GM21390 (cell line): ENCODE results near the gene MMP25.

Experiments
- ATAC-seq: cut with Tn5 transposase; IDR thresholded peaks from one replicate; pipeline ENCODE4 v1.9.1; 2021; ENCODE audit not compliant: unreplicated experiment

MMP25 gene

DNA sequence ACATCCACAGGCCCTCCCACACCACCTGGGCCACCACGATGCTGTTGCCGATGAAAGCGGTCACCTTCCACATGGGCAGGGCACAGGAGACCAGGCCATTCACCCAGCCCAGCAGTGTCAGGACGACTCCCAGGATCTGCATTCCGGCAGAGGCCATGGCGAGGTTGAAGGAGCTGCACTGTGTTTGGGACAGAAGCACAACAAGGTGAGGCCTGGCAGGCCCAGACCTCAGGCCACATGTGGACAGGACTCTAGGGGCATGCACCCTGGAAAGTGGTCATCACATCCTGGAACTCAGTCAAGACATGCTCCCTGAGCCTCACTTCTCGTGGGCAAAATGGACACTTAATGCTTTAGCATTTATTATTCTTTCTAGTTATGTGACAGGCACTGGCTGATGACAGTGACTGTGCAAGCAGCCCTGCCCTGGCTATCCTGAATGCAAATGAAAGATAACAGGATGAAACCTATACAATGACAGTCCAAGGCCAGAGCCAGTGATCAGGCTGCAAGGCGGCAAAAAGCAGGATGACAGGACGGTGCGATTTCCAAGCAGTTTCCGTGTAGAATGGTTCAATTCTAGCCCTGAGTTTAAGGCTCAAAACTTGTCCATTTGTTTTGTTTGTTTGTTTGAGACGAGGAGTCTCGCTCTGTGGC, 30.4 kb upstream of the MMP25 start:
- no peak for ATAC-seq

DNA sequence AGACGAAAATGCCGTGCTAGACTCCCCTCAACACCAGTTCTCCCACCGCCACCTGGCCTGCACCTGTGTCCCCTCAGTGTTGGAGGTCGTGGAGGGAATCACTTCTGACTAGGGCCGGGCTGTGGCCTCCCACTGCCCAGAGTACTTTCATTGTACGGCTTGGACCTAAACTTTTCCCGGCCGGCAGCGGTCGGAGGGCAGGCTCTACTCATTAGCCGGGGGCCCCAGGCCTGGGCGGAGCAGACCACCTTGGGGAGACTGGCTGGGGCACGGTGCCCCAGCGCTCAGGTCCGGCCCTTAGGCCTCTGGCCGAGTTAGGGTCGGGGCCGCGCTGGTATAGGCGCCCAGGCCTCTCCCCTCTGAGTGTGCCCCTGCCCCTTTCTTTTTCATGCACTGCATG, 29.0 kb upstream of the MMP25 start:
- no peak for ATAC-seq

DNA sequence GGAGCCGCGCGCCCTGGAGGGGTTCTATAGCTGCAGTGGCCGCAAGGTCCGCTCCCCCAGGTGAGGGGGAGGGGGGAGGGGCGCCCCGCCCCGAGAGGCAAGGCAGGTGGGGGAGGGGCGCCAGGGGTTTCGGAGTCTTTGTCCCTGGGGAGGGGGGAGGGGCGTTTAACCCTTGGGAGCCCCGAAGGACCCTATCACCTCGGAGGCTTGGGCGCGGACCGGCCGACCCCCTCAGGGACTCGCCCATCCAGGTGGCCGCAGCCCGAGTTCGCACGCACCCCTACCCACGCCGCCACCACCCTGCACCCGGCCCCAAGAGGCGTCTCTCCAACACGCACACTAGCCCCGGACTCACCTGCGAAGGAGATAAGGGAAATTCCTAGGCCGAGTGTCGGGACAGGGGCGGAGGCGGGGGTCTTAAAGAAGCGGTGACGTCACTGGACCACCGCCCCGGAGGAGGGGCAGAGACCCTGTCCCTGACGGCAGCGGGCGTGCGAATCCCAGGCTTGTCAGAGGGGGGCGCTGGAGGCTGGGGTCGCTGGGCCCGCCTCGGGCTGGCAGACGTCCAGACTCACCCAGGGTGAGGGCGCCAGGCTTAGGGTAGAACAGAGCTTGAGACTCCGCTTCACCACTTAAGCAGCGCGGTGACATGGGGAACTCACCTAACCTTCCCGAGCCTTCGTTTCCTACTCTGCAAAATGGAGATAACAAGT, 28.4 kb upstream of the MMP25 start, which contains the start of gene CLDN6:
TSS of gene CLDN6 (minus strand) at position 390 of the 713 bp plus-strand sequence. CDS start 2,162 bp downstream, outside the sequence.
- ATAC-seq: no peak

DNA sequence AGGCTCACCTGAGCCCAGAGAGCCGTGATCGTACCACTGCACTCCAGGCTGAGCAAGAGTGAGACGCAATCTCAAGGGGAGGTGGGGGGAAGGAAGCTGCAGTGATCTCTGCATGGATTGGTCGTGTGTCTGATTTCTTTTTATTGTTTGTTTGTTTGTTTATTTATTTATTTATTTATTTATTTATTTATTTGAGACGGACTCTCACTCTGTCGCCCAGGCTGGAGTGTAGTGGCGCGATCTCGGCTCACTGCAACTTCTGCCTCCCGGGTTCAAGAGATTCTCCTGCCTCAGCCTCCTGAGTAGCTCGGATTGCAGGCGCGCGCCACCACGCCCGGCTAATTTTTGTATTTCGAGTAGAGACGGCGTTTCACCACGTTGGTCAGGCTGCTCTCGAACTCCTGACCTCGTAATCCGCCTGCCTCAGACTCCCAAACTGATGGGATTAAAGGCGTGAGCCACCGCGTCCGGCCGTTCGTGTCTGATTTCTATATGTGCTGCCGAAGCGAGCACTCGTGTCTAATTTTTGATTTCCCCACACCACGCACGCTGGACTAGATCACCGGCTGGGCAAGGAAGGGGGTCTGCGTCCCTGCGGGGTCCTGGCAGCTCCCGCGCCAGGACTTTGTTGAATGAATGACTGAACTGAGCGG, 26.6 kb upstream of the MMP25 start:
- no peak for ATAC-seq

DNA sequence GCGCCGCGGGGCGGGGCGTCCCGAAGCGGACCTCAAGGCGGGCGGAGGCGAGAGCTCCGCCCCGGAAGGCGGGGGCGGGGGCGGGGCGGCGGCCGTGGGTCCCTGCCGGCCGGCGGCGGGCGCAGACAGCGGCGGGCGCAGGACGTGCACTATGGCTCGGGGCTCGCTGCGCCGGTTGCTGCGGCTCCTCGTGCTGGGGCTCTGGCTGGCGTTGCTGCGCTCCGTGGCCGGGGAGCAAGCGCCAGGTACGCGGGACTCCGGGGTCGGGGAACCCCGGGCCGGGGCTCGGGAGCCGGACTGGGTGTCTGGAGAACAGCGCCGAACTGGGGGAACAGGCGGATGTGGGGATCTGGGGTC, 26.1 kb upstream of the MMP25 start, which contains the start of gene TNFRSF12A:
TSS of gene TNFRSF12A (plus strand) at position 122 of the 357 bp plus-strand sequence. CDS start at position 152, 30 bp downstream.
- ATAC-seq: no peak

DNA sequence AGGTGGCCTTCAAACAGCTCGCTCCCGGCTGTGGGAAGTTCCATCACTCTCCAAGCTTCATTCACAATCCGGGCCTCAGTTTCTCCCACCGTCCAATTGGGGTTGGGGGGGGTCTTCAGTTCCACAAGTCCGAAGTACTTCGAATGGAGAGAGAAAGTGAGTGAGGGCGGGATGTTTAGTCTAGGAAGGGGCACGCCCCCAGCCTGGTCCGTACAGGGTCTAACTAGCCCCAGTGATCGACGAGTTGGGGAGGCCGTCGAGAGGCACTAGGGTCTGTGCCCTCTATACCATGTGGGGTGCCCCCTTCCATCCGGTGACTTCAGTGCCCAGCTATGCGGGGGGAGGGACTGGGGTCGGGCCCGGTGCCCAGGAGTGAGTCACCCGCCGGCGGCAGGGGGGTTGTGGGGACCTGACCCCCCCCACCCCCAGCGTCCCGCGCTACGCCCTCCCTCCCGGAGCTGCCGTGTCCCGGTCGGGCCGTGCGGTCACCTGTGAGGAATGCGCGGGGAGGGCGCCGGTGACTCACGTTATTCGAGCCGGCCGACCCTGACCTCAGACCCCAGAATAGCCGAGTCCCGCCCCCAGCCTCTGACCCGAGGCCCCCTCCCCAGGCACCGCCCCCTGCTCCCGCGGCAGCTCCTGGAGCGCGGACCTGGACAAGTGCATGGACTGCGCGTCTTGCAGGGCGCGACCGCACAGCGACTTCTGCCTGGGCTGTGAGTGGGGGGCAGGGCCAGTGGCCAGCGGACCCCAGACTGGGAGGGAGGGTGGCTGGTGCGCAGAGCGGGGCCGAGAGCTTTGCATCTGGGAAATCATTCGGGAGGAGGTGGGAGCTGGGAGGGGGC, 25.5 kb upstream of the MMP25 start:
- no peak for ATAC-seq

DNA sequence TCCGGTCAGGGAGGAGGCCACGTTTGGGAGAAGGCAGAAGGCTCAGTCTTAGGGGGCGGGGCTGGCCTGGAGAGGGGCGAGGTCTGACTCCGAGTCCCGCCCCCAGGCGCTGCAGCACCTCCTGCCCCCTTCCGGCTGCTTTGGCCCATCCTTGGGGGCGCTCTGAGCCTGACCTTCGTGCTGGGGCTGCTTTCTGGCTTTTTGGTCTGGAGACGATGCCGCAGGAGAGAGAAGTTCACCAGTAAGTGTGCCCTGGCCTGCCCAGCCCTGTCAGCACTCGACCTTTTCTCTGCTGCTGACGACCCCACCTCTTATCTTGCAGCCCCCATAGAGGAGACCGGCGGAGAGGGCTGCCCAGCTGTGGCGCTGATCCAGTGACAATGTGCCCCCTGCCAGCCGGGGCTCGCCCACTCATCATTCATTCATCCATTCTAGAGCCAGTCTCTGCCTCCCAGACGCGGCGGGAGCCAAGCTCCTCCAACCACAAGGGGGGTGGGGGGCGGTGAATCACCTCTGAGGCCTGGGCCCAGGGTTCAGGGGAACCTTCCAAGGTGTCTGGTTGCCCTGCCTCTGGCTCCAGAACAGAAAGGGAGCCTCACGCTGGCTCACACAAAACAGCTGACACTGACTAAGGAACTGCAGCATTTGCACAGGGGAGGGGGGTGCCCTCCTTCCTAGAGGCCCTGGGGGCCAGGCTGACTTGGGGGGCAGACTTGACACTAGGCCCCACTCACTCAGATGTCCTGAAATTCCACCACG, 24.7 kb upstream of the MMP25 start:
- no peak for ATAC-seq

DNA sequence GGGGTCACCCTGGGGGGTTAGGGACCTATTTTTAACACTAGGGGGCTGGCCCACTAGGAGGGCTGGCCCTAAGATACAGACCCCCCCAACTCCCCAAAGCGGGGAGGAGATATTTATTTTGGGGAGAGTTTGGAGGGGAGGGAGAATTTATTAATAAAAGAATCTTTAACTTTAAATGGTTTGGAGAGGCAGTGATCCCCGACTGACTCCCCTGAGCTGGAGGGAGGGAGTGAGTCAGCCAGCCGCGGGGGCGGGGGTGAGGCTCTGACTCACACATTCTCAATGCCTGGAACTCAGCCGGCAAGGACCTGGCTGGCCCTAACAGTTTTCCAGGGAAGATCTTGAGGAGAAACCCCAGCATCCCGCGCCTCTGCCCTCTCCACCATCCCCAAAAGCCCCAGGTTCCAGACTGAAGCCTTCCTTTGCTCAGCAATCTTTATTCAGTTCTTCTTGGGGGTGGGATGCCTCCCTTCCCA, 24.1 kb upstream of the MMP25 start:
- ATAC-seq: no peak

DNA sequence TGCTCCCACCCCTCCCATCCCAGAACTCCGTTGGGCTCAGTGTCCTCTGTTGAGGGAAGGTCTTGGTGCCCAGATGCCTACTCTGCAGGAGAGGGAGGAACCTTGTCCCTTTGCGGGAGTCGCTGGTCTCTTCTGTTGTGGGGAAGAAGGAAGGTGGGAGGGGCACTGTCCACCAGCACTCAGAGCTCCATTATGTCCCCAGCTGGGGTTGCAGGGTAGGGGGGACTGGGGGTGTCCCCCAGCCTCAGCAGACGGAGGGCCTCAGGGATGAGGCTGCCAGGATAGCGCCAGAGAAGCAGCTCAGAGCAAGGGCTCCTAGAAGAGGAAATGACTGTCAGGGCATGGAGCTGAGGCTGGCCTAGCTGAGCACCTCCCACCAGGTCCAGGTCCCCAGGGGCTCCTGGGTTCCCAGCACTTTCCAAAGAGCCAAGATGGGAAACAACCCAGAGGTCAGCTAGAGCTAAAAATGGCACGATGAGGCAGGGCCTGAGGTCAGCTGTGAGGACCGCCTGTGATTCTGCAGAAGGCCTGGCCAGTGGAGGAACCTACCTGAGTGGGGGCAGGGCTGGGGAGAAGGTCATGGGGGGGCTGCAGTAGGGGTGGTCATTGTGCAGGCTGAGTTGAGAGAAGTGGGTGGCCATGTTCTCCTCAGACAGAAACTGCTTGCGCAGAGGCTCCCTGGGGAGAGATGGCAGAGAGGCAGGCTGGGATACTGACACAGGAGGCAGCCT, 23.5 kb upstream of the MMP25 start:
- no peak for ATAC-seq

DNA sequence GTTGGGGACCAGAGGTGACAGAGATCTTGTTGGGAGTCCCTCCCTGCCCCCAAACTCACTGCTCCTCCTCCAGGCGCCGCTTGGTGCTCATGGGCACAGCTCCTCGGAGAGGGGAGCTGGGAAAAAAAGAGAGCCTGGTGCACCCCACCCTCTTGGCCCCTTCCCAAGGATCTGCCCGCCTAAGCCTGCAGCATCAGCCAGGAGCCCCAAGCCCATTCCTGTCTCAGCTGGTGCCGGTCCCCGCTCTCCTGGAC, 23.0 kb upstream of the MMP25 start:
- ATAC-seq: no peak

DNA sequence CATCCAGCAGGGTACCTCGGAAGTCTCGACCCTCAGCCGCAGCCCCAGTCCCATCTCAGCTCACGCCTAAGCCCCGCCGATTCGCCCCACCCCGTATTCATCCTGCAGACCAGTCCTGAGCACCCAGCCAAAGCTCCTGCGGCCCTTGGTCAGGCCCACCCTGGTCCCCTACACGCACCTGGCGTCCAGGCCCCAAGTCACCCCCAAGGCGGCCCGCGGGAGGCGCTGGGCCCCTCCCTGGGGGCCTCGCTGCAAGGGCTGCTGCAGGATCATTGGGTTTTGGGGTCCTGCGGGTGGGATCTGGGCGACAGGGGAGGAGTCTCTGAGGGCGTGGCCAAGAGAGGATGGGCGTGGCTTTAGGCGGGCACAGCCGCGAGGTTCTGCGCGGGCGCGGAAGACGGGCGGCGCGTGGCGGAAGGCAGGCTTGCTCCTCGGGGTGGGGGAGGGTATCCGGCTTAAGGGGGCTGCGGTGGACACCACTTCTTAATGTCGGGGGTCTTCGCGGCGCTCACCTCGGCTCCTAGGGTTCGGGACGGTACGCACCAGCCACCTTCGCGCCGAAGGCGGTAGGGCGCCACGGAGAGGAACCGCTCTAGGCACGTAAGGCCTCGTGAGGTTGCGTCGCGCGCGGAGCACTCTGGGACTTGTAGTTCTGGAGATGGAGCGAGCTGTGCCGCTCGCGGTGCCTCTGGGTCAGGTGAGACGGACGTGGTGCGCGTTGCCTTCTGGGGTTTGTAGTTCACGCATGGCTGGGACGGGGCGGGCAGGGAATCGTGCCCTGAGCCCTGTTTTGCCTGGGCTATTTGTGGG, 22.5 kb upstream of the MMP25 start, which contains the start of the genes HCFC1R1 and THOC6:
TSS of gene HCFC1R1 (minus strand) at position 274 of the 810 bp plus-strand sequence. CDS start at position 273, 1 bp downstream.
TSS of gene THOC6 (plus strand) at position 367 of the 810 bp plus-strand sequence. CDS start at position 659, 292 bp downstream.
- ATAC-seq: peak; percentile 68

DNA sequence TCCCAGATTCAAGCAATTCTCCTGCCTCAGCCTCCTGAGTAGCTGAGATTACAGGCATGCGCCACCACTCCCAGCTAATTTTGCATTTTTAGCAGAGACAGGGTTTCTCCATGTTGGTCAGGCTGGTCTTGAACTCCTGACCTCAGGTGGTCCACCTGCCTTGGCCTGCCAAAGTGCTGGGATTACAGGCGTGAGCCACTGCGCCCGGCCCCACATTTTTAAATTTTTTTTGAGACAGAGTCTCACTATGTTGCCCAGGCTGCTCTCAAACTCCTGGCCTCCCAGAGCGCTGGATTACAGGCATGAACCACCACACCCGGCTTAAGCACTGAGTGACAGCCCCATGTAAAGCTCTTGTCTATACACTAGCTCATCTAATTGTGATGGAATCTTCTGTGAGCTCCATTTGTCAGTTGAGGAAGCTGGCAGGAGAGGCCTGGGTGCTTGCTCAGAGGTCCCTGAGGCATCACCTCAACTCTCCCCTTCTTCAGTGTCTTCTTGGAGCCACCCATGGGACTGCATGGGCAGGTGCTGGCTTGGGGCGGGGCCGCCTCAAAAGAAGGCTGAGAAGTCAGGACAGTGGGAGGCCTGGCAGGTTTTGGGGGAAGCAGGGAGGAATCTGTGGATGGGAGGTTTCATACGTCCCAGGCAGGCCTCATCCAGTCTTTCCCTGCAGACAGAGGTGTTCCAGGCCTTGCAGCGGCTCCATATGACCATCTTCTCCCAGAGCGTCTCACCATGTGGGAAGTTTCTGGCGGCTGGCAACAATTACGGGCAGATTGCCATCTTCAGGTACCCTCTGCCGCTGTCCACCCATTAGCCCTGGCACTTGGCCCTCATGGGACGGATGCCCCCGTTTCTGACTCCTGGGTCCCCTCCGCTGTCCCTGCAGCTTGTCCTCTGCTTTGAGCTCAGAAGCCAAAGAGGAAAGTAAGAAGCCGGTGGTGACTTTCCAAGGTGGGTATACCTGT, 21.0 kb upstream of the MMP25 start:
- no peak for ATAC-seq

DNA sequence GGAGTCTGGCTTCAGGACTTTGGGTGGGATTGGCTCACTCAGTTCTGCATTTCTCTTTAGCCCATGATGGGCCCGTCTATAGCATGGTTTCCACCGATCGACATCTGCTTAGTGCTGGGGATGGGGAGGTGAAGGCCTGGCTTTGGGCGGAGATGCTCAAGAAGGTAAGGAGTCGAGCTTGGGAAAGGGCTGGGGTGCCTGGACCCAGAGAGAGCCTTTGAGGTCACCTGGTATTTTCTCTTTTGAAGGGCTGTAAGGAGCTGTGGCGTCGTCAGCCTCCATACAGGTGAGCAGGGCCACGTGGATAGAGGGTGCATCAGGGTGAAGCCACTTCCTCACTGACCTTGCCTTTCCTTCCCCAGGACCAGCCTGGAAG, 20.4 kb upstream of the MMP25 start:
- no peak for ATAC-seq

DNA sequence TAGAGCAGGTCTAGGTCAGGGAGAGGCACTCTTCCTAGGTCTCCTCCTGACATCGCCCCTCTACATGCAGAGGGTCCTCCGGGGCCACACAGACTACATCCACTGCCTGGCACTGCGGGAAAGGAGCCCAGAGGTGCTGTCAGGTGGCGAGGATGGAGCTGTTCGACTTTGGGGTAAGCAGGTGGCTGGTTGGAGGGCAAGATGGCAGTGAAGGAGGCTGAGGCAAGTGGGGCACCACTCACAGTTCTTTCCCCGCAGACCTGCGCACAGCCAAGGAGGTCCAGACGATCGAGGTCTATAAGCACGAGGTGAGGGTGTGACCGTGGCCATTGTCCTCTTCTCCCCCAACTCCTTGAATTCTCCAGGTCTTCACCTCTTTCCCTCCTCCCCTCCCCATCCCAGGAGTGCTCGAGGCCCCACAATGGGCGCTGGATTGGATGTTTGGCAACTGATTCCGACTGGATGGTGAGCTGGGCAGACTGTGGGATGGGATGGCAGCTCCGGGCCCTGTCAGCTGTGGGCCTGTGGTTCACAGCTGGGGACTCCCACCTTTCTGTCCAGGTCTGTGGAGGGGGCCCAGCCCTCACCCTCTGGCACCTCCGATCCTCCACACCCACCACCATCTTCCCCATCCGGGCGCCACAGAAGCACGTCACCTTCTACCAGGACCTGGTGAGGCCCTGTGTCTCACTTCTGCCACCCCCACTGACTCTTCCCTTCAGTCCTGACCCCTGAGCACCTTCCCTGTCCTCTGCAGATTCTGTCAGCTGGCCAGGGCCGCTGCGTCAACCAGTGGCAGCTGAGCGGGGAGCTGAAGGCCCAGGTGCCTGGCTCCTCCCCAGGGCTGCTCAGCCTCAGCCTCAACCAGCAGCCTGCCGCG, 19.5 kb upstream of the MMP25 start:
- ATAC-seq: no peak

DNA sequence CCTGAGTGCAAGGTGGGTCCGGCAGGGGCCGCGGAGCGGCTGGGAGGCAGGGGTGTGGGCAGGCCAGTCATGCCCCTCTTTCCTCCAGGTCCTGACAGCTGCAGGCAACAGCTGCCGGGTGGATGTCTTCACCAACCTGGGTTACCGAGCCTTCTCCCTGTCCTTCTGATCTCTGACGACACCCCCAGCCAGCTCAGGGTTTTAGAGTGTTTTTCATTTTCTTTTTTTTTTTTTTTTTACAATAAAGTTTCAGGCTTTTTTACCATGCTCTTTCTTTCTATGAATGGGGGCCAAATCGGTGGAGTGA, 18.9 kb upstream of the MMP25 start:
- no peak for ATAC-seq

DNA sequence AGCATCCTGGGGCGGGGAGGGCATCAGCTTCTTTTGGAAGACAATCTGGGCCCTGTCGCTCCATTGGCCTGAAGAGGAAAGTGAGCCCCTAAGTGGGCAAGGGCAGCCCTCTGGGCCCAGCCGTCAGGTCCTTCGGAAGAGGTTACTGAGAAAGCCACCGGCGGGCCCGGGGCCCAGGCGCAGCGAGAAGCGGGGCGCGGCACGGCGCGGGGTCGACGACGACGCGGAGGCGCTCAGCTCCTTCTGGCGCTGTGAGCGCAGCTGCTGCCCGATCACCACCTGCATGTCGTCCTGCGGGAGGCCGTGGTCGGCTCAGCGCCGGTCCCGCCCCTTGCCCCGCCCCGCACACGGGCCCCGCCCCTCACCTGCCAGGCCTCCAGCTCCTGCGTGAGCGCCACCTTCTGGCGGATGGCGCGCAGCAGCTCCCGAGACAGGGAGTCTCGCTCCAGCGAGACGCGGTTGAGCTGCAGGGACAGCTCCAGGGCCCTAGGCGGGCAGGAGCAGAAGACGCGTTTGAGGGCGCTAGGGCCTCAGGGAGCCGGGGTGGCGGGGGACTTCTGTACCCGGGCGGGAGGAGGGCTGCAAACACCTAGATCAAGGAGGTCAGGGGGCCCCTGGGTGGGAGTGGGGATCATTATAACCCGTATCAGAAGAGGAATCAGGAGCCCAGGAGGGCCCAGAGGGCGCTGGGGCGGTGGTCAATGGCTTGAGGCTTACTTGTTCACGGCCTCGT, 18.2 kb upstream of the MMP25 start:
- no peak for ATAC-seq
